NCI-H526 treated with DMSO at 0.1 percent for 48 hours (cell line): ENCODE results near the gene MVB12A.

Experiments
- DNase-seq: peaks from one replicate; lab custom pipeline; 2025; lab: John Stamatoyannopoulos, UW

MVB12A gene

GRCh38 chr19:17445526-17446165 lies 25.8 kb downstream of the MVB12A start:
- DNase-seq = no peak

- no peak for DNase-seq
Measured at GRCh38 chr19:17447704-17448130, 27.9 kb downstream of the MVB12A start.

GRCh38 chr19:17448131-17448967 lies 28.5 kb downstream of the MVB12A start, which contains the start of gene TMEM221:
Gene TMEM221, minus strand, starts transcription at chr19:17448668. Its CDS starts 206 bp downstream, at chr19:17448462.
- DNase-seq = no peak

GRCh38 chr19:17450264-17451075 lies 30.6 kb downstream of the MVB12A start:
- DNase-seq = no peak

- DNase-seq = no peak
Measured at GRCh38 chr19:17451820-17452219, 32.0 kb downstream of the MVB12A start.

- DNase-seq = no peak
Measured at GRCh38 chr19:17454576-17455071, 34.8 kb downstream of the MVB12A start.

GRCh38 chr19:17455308-17456123 lies 35.7 kb downstream of the MVB12A start:
- DNase-seq = no peak

- DNase-seq = no peak
Measured at GRCh38 chr19:17456127-17456526, 36.3 kb downstream of the MVB12A start.

- no peak for DNase-seq
Measured at GRCh38 chr19:17457616-17458015, 37.8 kb downstream of the MVB12A start.

- DNase-seq = no peak
Measured at GRCh38 chr19:17458970-17459369, 39.1 kb downstream of the MVB12A start.

- DNase-seq = no peak
Measured at GRCh38 chr19:17460372-17461230, 40.8 kb downstream of the MVB12A start, which contains the start of gene NXNL1. Gene NXNL1, minus strand, starts transcription at chr19:17460926. Its CDS starts 57 bp downstream, at chr19:17460869.

- DNase-seq = no peak
Measured at GRCh38 chr19:17466487-17466850, 46.6 kb downstream of the MVB12A start.

GRCh38 chr19:17467471-17468301 lies 47.8 kb downstream of the MVB12A start:
- DNase-seq = no peak

- DNase-seq = no peak
Measured at GRCh38 chr19:17468302-17469091, 48.6 kb downstream of the MVB12A start.

GRCh38 chr19:17469092-17469480 lies 49.2 kb downstream of the MVB12A start:
- DNase-seq = no peak

GRCh38 chr19:17469481-17470067 lies 49.7 kb downstream of the MVB12A start:
- peak; percentile 90 for DNase-seq

- peak; percentile 90 for DNase-seq
Measured at GRCh38 chr19:17470068-17470841, 50.4 kb downstream of the MVB12A start, which contains the start of gene SLC27A1. Gene SLC27A1, plus strand, starts transcription at chr19:17470524. Its CDS starts 17 bp downstream, at chr19:17470541.
